A549 treated with DMSO at 1 μM for 4 hours (cell line): ENCODE measurements around the gene PARP16. TPM values are rescaled to one million over a fixed set of nuclear protein-coding genes. Genes with fewer than 3 reads are reported as not detected.

ENCODE experiments used
- total RNA-seq: library from RNA; stranded (reverse); fragments of 200-300 nt; extraction: Qiagen RNA extraction; gene quantifications from 5 replicates; pipeline ENCODE4 v1.2.3, GENCODE V29; 2022; ENCODE audit warnings: low read depth

PARP16 gene
- 9.9 to 12.1 TPM (median 10.9 TPM) in 5 replicates for total RNA-seq

GRCh38 chr15:65286704-65287519, at the start of gene PARP16:
Gene PARP16 (minus strand): TSS chr15:65286883. CDS start chr15:65286426, 457 bp downstream.

GRCh38 chr15:65304381-65305149, 17.9 kb upstream of the PARP16 start, which contains the start of gene RNU5B-1:
Gene RNU5B-1 (plus strand): TSS chr15:65304677.

GRCh38 chr15:65210770-65211481, 75.8 kb downstream of the PARP16 start, which contains the start of gene CILP:
Gene CILP (minus strand): TSS chr15:65211473. CDS start chr15:65209755, 1,718 bp downstream.

Other genes starting within 250 kb of the PARP16 start
- 10.5 to 15.5 TPM (median 12.1 TPM) in 5 replicates for gene SLC51B, start 241.5 kb downstream of the PARP16 start, total RNA-seq
- gene RASL12, start 218.9 kb downstream of the PARP16 start, total RNA-seq: 0.06 to 0.28 TPM (median 0.19 TPM) in 5 replicates
- gene KBTBD13, start 210.1 kb downstream of the PARP16 start, total RNA-seq: 0.02 TPM in 1 of 5 replicates, not detected in the others
- 0.52 to 1.4 TPM (median 0.91 TPM) in 5 replicates for gene UBAP1L, start 171.7 kb downstream of the PARP16 start, total RNA-seq
- gene PDCD7, start 153.1 kb downstream of the PARP16 start, total RNA-seq: 24.0 to 33.4 TPM (median 28.2 TPM) in 5 replicates
- 41.2 to 58.4 TPM (median 51.2 TPM) in 5 replicates for gene CLPX, start 101.5 kb downstream of the PARP16 start, total RNA-seq
- 0.05 to 0.08 TPM (median 0.08 TPM) in 5 replicates for gene CILP, start 75.4 kb downstream of the PARP16 start, total RNA-seq
- not detected in 5 replicates for gene RNU5A-1, start 9.2 kb upstream of the PARP16 start, total RNA-seq
- not detected in 5 replicates for gene RNU5B-1, start 17.8 kb upstream of the PARP16 start, total RNA-seq
- 0.05 to 0.21 TPM (median 0.12 TPM) in 4 of 5 replicates, not detected in the other for gene IGDCC3, start 91.1 kb upstream of the PARP16 start, total RNA-seq
- gene IGDCC4, start 136.1 kb upstream of the PARP16 start, total RNA-seq: 2.3 to 3.8 TPM (median 3.3 TPM) in 5 replicates
- gene DPP8, start 230.8 kb upstream of the PARP16 start, total RNA-seq: 21.1 to 30.4 TPM (median 28.4 TPM) in 5 replicates
- gene HACD3, start 243.6 kb upstream of the PARP16 start, total RNA-seq: 132 to 169 TPM (median 155 TPM) in 5 replicates